ENCODE measurements around the gene PPP1R13B. TPM values are rescaled to one million over a fixed set of nuclear protein-coding genes. Genes with fewer than 3 reads are reported as not detected.

The PPP1R13B gene
- total and polyA plus RNA-seq, 2 experiments from 2014 or later: 2.0 to 8.5 TPM

GRCh38 chr14:103856607-103857006 lies 9.2 kb upstream of the PPP1R13B start:
- Mint-ChIP-seq H3K4me1 (peaks cover 38% of the 10 kb centered on the region), H3K27ac (no peak overlapping the region; the same call in 1 of the 2 replicates)

More at GRCh38 chr14:103856607-103857006, 9.2 kb upstream of the PPP1R13B start:
- Histone ChIP-seq H3K4me1 (ENCODE audit: insufficient read depth) (peaks cover 28% of the 10 kb centered on the region; the same call in 1 of the 2 replicates), H3K9me2 (ENCODE audit: insufficient read depth) (no peaks in the 10 kb centered on the region), H3K27me3 (ENCODE audit: insufficient read depth) (no peaks in the 10 kb centered on the region), H3F3A (replicated peaks; ENCODE audit: low read depth) (0 out of 2 replicates have a peak, but pooled peaks cover 4% of the 10 kb centered on the region), H2AFZ (peak overlapping the region; percentile 81), H3K4me3 (no peak overlapping the region), H3K79me2 (replicated peaks; ENCODE audit: insufficient read depth) (no peaks in the 10 kb centered on the region), H3K36me3 (ENCODE audit: insufficient read depth) (no peaks in the 10 kb centered on the region), H3K4me2 (no peak overlapping the region; the same call in 1 of the 2 replicates), H4K20me1 (replicated peaks; ENCODE audit: insufficient read depth) (no peaks in the 10 kb centered on the region), H3K27ac (ENCODE audit: low read depth) (no peak overlapping the region)
- ATAC-seq (no peak), DNase-seq (ENCODE audit: low spot score) (peak; percentile 17)
- TF ChIP-seq, protein P1, sequence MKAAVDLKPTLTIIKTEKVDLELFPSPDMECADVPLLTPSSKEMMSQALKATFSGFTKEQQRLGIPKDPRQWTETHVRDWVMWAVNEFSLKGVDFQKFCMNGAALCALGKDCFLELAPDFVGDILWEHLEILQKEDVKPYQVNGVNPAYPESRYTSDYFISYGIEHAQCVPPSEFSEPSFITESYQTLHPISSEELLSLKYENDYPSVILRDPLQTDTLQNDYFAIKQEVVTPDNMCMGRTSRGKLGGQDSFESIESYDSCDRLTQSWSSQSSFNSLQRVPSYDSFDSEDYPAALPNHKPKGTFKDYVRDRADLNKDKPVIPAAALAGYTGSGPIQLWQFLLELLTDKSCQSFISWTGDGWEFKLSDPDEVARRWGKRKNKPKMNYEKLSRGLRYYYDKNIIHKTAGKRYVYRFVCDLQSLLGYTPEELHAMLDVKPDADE (IDR thresholded peaks at IDR 0.05): no peak
- TF ChIP-seq ZNF331 (CRISPR knock-in tag; IDR thresholded peaks at IDR 0.05; ENCODE audit: low read depth) (no peak), EZH2 (IDR thresholded peaks at IDR 0.05; ENCODE audit: low read depth, unreplicated experiment) (no peak), POLR2AphosphoS5 (IDR thresholded peaks at IDR 0.05; ENCODE audit: low read depth) (no peak), STAT1 (IDR thresholded peaks at IDR 0.05; ENCODE audit: unreplicated experiment) (no peak), EZH2phosphoT487 (IDR thresholded peaks at IDR 0.05; ENCODE audit: unreplicated experiment) (no peak), JUNB (IDR thresholded peaks at IDR 0.05; ENCODE audit: unreplicated experiment) (no peak), REST (IDR thresholded peaks at IDR 0.05; ENCODE audit: unreplicated experiment) (no peak), CREB1 (CRISPR knock-in tag; IDR thresholded peaks at IDR 0.05; ENCODE audit: low read depth) (no peak), ZNF114 (CRISPR knock-in tag; IDR thresholded peaks at IDR 0.05) (no peak), NANOG (IDR thresholded peaks at IDR 0.05; ENCODE audit: borderline replicate concordance) (no peak)
- TF ChIP-seq, protein P2, sequence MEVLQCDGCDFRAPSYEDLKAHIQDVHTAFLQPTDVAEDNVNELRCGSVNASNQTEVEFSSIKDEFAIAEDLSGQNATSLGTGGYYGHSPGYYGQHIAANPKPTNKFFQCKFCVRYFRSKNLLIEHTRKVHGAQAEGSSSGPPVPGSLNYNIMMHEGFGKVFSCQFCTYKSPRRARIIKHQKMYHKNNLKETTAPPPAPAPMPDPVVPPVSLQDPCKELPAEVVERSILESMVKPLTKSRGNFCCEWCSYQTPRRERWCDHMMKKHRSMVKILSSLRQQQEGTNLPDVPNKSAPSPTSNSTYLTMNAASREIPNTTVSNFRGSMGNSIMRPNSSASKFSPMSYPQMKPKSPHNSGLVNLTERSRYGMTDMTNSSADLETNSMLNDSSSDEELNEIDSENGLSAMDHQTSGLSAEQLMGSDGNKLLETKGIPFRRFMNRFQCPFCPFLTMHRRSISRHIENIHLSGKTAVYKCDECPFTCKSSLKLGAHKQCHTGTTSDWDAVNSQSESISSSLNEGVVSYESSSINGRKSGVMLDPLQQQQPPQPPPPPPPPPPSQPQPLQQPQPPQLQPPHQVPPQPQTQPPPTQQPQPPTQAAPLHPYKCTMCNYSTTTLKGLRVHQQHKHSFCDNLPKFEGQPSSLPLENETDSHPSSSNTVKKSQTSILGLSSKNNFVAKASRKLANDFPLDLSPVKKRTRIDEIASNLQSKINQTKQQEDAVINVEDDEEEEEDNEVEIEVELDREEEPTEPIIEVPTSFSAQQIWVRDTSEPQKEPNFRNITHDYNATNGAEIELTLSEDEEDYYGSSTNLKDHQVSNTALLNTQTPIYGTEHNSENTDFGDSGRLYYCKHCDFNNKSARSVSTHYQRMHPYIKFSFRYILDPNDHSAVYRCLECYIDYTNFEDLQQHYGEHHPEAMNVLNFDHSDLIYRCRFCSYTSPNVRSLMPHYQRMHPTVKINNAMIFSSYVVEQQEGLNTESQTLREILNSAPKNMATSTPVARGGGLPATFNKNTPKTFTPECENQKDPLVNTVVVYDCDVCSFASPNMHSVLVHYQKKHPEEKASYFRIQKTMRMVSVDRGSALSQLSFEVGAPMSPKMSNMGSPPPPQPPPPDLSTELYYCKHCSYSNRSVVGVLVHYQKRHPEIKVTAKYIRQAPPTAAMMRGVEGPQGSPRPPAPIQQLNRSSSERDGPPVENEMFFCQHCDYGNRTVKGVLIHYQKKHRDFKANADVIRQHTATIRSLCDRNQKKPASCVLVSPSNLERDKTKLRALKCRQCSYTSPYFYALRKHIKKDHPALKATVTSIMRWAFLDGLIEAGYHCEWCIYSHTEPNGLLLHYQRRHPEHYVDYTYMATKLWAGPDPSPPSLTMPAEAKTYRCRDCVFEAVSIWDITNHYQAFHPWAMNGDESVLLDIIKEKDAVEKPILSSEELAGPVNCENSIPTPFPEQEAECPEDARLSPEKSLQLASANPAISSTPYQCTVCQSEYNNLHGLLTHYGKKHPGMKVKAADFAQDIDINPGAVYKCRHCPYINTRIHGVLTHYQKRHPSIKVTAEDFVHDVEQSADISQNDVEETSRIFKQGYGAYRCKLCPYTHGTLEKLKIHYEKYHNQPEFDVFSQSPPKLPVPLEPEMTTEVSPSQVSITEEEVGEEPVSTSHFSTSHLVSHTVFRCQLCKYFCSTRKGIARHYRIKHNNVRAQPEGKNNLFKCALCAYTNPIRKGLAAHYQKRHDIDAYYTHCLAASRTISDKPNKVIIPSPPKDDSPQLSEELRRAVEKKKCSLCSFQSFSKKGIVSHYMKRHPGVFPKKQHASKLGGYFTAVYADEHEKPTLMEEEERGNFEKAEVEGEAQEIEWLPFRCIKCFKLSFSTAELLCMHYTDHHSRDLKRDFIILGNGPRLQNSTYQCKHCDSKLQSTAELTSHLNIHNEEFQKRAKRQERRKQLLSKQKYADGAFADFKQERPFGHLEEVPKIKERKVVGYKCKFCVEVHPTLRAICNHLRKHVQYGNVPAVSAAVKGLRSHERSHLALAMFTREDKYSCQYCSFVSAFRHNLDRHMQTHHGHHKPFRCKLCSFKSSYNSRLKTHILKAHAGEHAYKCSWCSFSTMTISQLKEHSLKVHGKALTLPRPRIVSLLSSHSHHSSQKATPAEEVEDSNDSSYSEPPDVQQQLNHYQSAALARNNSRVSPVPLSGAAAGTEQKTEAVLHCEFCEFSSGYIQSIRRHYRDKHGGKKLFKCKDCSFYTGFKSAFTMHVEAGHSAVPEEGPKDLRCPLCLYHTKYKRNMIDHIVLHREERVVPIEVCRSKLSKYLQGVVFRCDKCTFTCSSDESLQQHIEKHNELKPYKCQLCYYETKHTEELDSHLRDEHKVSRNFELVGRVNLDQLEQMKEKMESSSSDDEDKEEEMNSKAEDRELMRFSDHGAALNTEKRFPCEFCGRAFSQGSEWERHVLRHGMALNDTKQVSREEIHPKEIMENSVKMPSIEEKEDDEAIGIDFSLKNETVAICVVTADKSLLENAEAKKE (CRISPR knock-in tag; IDR thresholded peaks at IDR 0.05): no peak
- TF ChIP-seq, protein P3, sequence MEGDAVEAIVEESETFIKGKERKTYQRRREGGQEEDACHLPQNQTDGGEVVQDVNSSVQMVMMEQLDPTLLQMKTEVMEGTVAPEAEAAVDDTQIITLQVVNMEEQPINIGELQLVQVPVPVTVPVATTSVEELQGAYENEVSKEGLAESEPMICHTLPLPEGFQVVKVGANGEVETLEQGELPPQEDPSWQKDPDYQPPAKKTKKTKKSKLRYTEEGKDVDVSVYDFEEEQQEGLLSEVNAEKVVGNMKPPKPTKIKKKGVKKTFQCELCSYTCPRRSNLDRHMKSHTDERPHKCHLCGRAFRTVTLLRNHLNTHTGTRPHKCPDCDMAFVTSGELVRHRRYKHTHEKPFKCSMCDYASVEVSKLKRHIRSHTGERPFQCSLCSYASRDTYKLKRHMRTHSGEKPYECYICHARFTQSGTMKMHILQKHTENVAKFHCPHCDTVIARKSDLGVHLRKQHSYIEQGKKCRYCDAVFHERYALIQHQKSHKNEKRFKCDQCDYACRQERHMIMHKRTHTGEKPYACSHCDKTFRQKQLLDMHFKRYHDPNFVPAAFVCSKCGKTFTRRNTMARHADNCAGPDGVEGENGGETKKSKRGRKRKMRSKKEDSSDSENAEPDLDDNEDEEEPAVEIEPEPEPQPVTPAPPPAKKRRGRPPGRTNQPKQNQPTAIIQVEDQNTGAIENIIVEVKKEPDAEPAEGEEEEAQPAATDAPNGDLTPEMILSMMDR (conservative IDR thresholded peaks at IDR 0.05; ENCODE audit: low read depth in 2 of 2): no peak
- Mint-ChIP-seq H3K27me3 (ENCODE audit: insufficient read depth, low read depth, poor library complexity) (peaks cover 12% of the 10 kb centered on the region), H3K9me3 (no peaks in the 10 kb centered on the region), H3K36me3 (ENCODE audit: low read depth) (no peaks in the 10 kb centered on the region), H3K4me3 (no peak overlapping the region; the same call in 2 of the 3 replicates)

Data from GM23338 (cell line).